Smooth muscle cell of the coronary artery (primary cell): ENCODE data around the gene CT45A7. TPM values are rescaled to one million over a fixed set of nuclear protein-coding genes. Genes with fewer than 3 reads are reported as not detected.

Experiments
- total RNA-seq: library from RNA; depleted of rRNA; stranded (reverse); fragments of >200 nt; gene quantifications from 2 replicates; pipeline ENCODE4 v1.2.3, GENCODE V29; 2014; ENCODE audit warnings: low replicate concordance

Gene CT45A7, protein sequence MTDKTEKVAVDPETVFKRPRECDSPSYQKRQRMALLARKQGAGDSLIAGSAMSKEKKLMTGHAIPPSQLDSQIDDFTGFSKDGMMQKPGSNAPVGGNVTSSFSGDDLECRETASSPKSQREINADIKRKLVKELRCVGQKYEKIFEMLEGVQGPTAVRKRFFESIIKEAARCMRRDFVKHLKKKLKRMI
- total RNA-seq: not detected in 2 replicates

DNA sequence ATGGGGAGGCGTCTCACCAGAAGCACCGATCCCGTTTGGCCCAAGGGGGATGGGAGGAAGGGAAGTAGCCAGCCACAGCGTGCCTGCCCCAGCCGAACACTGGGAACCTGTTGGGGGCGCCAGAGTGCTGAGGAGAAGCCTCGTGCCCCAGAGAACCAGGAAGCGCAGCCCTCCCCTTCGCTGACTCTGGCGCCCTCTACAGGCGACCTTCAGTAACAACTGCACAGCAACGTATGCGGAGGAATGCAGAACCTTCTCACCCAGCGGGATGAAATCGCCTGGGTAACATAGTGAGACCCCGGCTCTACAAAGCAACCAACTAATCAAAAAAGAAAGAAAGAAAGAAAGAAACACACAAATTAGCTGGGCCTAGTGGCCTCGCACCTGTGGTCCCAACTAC, at the start of gene CT45A7:
TSS of gene CT45A7 (minus strand) at position 101 of the 400 bp plus-strand sequence. CDS start 3,747 bp downstream, outside the sequence.

DNA sequence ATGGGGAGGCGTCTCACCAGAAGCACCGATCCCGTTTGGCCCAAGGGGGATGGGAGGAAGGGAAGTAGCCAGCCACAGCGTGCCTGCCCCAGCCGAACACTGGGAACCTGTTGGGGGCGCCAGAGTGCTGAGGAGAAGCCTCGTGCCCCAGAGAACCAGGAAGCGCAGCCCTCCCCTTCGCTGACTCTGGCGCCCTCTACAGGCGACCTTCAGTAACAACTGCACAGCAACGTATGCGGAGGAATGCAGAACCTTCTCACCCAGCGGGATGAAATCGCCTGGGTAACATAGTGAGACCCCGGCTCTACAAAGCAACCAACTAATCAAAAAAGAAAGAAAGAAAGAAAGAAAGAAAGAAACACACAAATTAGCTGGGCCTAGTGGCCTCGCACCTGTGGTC, 34.6 kb upstream of the CT45A7 start, which contains the start of gene CT45A9:
TSS of gene CT45A9 (minus strand) at position 101 of the 400 bp plus-strand sequence. CDS start 3,751 bp downstream, outside the sequence.

DNA sequence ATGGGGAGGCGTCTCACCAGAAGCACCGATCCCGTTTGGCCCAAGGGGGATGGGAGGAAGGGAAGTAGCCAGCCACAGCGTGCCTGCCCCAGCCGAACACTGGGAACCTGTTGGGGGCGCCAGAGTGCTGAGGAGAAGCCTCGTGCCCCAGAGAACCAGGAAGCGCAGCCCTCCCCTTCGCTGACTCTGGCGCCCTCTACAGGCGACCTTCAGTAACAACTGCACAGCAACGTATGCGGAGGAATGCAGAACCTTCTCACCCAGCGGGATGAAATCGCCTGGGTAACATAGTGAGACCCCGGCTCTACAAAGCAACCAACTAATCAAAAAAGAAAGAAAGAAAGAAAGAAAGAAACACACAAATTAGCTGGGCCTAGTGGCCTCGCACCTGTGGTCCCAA, 17.4 kb upstream of the CT45A7 start, which contains the start of gene CT45A8:
TSS of gene CT45A8 (minus strand) at position 101 of the 400 bp plus-strand sequence. CDS start 3,755 bp downstream, outside the sequence.

DNA sequence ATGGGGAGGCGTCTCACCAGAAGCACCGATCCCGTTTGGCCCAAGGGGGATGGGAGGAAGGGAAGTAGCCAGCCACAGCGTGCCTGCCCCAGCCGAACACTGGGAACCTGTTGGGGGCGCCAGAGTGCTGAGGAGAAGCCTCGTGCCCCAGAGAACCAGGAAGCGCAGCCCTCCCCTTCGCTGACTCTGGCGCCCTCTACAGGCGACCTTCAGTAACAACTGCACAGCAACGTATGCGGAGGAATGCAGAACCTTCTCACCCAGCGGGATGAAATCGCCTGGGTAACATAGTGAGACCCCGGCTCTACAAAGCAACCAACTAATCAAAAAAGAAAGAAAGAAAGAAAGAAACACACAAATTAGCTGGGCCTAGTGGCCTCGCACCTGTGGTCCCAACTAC, 17.2 kb downstream of the CT45A7 start, which contains the start of gene CT45A2:
TSS of gene CT45A2 (minus strand) at position 101 of the 400 bp plus-strand sequence. CDS start 3,747 bp downstream, outside the sequence.

DNA sequence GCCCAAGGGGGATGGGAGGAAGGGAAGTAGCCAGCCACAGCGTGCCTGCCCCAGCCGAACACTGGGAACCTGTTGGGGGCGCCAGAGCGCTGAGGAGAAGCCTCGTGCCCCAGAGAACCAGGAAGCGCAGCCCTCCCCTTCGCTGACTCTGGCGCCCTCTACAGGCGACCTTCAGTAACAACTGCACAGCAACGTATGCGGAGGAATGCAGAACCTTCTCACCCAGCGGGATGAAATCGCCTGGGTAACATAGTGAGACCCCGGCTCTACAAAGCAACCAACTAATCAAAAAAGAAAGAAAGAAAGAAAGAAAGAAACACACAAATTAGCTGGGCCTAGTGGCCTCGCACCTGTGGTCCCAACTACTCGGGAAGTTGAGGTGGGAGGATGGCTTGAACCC, 34.4 kb downstream of the CT45A7 start, which contains the start of gene CT45A6:
TSS of gene CT45A6 (minus strand) at position 101 of the 400 bp plus-strand sequence. CDS start 3,794 bp downstream, outside the sequence.

DNA sequence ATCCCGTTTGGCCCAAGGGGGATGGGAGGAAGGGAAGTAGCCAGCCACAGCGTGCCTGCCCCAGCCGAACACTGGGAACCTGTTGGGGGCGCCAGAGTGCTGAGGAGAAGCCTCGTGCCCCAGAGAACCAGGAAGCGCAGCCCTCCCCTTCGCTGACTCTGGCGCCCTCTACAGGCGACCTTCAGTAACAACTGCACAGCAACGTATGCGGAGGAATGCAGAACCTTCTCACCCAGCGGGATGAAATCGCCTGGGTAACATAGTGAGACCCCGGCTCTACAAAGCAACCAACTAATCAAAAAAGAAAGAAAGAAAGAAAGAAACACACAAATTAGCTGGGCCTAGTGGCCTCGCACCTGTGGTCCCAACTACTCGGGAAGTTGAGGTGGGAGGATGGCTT, 51.7 kb downstream of the CT45A7 start, which contains the start of gene CT45A5:
TSS of gene CT45A5 (minus strand) at position 101 of the 400 bp plus-strand sequence. CDS start 3,774 bp downstream, outside the sequence.

Other genes with a start within 250 kb of the CT45A7 start
- gene CT45A1, start 123.6 kb downstream of the CT45A7 start, total RNA-seq: not detected in 2 replicates
- gene CT45A3, start 69.1 kb downstream of the CT45A7 start, total RNA-seq: not detected in 2 replicates
- gene CT45A5, start 51.8 kb downstream of the CT45A7 start, total RNA-seq: not detected in 2 replicates
- not detected in 2 replicates for gene CT45A6, start 34.5 kb downstream of the CT45A7 start, total RNA-seq
- not detected in 2 replicates for gene CT45A2, start 17.3 kb downstream of the CT45A7 start, total RNA-seq
- not detected in 2 replicates for gene CT45A8, start 17.3 kb upstream of the CT45A7 start, total RNA-seq
- gene CT45A9, start 34.5 kb upstream of the CT45A7 start, total RNA-seq: not detected in 2 replicates
- gene CT45A10, start 56.2 kb upstream of the CT45A7 start, total RNA-seq: not detected in 2 replicates
- not detected in 2 replicates for gene SAGE1, start 56.4 kb upstream of the CT45A7 start, total RNA-seq
- gene MMGT1, start 136.7 kb upstream of the CT45A7 start, total RNA-seq: 2.2 and 5.0 TPM in 2 replicates
- gene SLC9A6, start 148.2 kb upstream of the CT45A7 start, total RNA-seq: 13.7 and 14.9 TPM in 2 replicates